H1 (cell line): ENCODE results near the gene SGSH. TPM values are rescaled to one million over a fixed set of nuclear protein-coding genes. Genes with fewer than 3 reads are reported as not detected.

Experiments used
- JUND ChIP-seq: IDR thresholded peaks from 2 replicates; pipeline ENCODE4 v1.6.1; 2011; ENCODE audit warnings: mild to moderate bottlenecking, improper control_type of control experiment, low read length
- KDM5A ChIP-seq: fragments of 200-600 bp; IDR thresholded peaks from 2 replicates; pipeline ENCODE4 v1.7.1; 2012; ENCODE audit warnings: mild to moderate bottlenecking, low read length, inconsistent platforms, mixed read lengths
- RAD21 ChIP-seq, 2 experiments: IDR thresholded peaks in 1 of 2; conservative IDR thresholded peaks in 1 of 2; 2 replicates each; pipeline ENCODE4 v1.6.1; 2011; ENCODE audit warnings: low read depth in 2 of 2, low read length in 2 of 2, improper control_type of control experiment in 1 of 2, inconsistent platforms in 1 of 2, mild to moderate bottlenecking in 1 of 2, moderate library complexity in 1 of 2
- RFX5 ChIP-seq: IDR thresholded peaks from 2 replicates; pipeline ENCODE4 v1.6.1; 2011; ENCODE audit warnings: low read depth, low read length, improper control_type of control experiment, borderline replicate concordance
- USF2 ChIP-seq: IDR thresholded peaks from 2 replicates; pipeline ENCODE4 v1.6.1; 2011; ENCODE audit warnings: low read length, improper control_type of control experiment
- polyA plus RNA-seq, 7 experiments: library from polyadenylated mRNA; depleted of rRNA in 3 of 7; stranded (reverse) in 5 of 7; unstranded in 2 of 7; fragments of >200 nt in 5 of 7; fragments of 200-250 nt in 2 of 7; gene quantifications; 1 replicate in 5 of 7; 2 replicates in 1 of 7; 4 replicates in 1 of 7; pipeline versions ENCODE4 v1.2.1 to v1.2.3, GENCODE V29; 2011 to 2013; ENCODE audit warnings: missing spikeins in 2 of 7, mixed read lengths in 2 of 7
- total RNA-seq: library from RNA; stranded (reverse); fragmentation: NEBNext Ultra II Directional; extraction: Animal tissue kit (Norgen Biotek cat#: 25700); gene quantifications from 2 replicates; pipeline ENCODE4 v1.2.1, GENCODE V29; 2021
- TF ChIP-seq, protein P1 (sequence below): IDR thresholded peaks from 2 replicates; pipeline ENCODE4 v1.6.1; 2012; ENCODE audit warnings: inconsistent platforms

Gene SGSH
- total and polyA plus RNA-seq, 2 of the 8 experiments (the other 6 are each of a cell fraction or from before 2014, with no cell fraction given), result 18.0 to 19.6 TPM

GRCh38 chr17:80164185-80164584, 55.9 kb downstream of the SGSH start (continued):
- TF ChIP-seq RAD21 (IDR thresholded peaks at IDR 0.05 in 1 of 2, conservative IDR thresholded peaks at IDR 0.05 in 1 of 2; ENCODE audit: low read depth in 2 of 2, low read length in 2 of 2) (no peak), USF2 (no peak), RFX5 (no peak), JUND (no peak), KDM5A (no peak)
- TF ChIP-seq, protein P1, sequence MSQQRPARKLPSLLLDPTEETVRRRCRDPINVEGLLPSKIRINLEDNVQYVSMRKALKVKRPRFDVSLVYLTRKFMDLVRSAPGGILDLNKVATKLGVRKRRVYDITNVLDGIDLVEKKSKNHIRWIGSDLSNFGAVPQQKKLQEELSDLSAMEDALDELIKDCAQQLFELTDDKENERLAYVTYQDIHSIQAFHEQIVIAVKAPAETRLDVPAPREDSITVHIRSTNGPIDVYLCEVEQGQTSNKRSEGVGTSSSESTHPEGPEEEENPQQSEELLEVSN, result no peak
- TF ChIP-seq, all 59 proteins: peak for 0
